Bone marrow (tissue), 2 donors: ENCODE results near the gene RANBP1.
A peak's percentile ranks its signal among the peaks of the same experiment; 100 is the strongest.

Experiments
- DNase-seq, 2 donors: peaks; one replicate each; lab custom pipeline; 2025; lab: John Stamatoyannopoulos, UW

The RANBP1 gene

DNA sequence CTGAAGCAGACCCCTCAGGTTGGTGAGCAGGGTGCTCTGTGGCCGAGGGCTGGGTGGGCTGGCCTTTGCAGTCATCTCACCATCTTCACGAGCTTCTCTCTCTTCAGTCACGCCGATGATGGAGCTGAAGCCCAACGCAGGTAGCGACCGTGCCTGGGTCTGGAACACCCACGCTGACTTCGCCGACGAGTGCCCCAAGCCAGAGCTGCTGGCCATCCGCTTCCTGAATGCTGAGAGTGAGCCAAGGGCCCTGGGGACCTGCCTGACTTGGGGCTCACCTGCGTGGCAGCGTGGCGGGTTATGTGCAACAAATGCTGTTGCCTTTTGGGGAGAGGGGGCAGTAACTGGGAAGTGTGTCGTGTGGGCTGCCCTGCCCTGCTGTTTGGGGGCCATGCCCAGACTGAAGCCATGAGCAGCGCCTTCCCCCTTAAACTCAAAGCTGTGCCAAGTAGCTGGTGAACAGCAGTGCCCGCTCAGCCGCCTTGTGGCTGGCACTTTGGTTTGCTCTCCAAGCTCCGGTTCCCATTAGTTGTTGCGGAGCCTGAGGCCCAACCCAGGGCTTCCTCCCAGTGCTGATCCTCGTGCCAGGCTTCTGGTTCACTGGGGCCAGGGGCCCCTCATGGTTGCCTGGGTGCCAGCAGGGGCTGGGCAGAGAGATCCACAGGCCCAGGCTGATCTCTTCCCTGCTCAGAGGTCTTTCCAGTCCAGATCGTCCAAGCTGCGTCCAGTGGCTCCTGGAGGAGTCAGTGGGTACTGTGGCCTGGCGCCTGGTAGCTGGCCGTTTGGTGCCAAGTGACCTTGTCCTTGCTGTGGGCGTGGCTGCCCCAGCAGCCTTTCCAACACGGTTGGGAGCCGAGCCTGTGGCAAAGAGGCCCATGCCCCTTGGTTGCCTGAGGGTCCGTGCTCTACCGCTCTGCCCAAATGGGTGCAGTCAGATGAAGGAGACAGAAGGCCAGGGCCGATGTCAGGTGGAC lies 9.6 kb downstream of the RANBP1 start:
- DNase-seq: no peak

DNA sequence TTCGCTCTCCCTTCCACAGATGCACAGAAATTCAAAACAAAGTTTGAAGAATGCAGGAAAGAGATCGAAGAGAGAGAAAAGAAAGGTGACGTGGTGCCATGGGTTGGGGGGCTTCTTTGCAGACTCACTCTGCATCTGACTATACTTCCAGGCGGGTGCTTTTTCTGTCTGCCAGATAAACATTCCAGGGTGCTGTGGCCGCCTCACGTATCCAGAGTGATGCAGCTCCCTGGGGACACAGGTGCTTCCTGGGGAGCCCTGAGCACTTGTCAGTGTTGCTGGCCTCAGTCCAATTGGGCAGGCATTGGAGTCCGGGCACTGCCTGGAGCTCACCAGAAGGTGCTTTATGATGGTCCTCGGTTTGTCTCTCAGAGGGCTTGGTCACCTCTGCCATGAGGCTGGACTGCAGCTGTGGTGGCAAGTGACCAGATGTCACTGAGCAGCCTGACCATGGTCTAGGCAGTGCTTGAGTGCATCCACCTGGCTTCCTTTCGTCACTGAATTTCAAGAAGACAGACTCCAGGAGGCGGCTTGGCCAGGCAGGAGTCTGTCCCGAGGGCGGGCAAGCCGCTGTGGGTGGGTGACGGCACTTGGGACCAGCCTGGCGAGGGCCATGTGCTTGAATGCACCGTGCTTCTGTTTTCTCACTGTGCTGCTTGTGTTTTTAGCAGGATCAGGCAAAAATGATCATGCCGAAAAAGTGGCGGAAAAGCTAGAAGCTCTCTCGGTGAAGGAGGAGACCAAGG lies 10.6 kb downstream of the RANBP1 start:
- DNase-seq: no peak

GRCh38 chr22:20127318-20127868 lies 11.5 kb downstream of the RANBP1 start:
- DNase-seq: no peak

GRCh38 chr22:20127869-20128618 lies 12.1 kb downstream of the RANBP1 start:
- DNase-seq: no peak

GRCh38 chr22:20128619-20128901 lies 12.7 kb downstream of the RANBP1 start:
- DNase-seq: no peak

DNA sequence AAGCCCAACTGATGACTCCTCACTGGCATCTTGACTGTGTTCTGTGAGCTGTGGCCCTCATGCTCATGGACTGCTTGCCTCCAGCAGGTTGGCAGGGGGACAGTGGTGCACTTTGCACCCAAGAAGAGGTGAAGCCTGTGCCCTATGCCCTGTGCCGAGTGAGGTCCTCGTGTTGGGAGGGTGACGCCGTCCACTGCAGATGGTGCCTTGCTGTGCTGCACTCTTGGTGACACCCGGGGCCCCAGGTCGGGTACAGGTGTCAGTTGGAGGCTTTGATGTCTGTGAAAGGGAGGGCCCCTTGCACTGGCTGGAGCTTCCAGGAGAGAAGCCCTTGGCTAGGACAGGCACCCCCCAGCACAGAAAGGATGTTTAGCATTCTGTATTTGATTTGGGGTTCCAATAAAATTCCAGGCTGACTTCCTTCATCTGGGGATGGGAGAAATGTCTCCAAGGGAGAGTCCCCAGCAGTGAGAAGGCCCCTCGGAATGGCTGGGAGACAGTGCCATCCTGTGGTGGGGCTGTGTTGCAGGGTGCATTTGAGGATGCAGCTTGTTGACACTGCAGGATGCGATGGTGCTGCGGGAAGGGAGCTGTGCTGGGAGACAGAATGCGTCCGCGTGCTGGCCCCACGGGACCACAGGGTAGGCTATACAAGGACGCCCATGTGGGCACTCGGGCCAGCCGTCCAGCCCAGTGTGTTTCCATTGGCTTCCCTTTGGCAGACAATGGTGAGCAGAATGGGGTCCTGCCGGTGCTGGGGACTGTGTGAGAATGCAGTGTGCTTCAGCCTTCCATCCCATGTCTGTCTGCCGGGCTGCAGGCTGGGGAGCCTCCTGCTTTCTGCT lies 13.2 kb downstream of the RANBP1 start:
- no peak for DNase-seq

DNA sequence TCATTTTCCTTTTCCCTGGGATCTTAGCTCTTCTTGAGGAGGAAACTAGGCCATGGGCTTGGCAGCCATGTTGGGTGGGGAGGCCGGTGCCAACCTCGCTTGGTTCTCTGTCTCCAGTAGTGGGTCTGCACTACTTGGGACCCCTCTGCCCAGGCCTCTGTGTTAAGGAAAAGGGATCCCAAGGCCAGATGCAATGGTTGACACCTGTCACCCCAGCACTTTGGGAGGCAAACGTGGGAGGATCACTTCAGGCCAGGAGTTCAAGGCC lies 13.8 kb downstream of the RANBP1 start:
- no peak for DNase-seq

DNA sequence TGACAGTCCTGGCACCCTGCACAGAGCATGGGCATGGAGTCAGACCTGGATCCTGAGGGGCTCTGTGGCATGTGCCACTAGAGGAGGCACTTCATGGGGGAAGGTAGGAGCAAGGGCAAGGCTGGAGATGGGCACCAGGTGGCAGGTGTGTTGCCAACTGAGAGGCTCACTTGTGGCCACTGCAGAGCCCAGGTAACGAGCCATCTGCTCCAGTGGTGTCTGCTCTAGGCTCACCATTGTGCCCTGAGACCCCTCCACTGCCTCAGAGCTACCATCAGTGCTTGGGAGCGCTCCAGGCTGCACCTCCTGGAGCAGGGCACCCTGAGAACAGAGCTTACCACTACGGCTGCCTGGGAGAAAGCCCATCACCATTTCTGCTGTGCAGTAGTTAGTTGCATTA lies 14.4 kb downstream of the RANBP1 start:
- no peak for DNase-seq

DNA sequence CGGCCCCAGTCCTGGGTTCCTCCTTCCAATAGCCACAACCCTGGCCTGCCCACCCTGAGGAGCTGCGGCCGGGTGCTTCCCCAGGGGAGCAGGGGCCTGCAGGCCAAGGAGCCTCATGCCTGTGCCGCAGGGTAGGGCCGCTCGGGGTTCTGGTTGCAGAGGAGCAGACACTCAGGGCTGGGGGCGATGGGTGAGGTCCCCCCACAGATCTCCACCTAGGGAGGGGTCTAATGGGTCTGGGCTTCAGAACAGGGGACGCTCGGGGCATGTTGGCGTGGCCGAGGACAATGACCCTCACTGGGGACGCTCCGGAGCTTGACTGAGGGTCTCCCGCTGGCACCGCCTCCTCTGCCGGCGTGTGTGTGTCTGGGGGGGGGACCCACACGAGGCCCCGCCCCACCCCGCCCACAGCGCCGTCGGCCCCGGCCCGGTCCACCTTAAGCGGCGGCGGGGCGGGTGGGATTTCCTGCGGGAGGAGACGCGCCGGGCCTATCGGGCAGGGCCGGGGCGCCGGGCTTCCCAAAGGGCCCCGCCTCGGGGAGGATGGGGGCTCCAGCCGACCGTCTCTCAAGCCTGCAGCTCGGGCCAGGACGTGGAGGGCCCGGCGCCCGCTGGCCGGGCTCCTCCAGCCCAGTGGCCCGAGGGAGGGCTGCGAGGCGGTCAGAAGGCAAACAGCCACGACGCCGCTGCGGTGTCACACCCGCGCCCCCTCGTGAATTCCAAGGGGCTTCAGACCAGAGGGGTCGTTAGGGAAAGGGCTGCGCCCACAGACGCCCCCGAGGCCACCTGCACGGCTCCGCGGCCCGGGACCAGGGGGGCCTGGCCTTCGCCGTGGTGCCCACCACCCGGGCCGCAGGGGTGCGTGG lies 15.1 kb downstream of the RANBP1 start:
- DNase-seq: peak in 1 of 2 donors; percentile 23

DNA sequence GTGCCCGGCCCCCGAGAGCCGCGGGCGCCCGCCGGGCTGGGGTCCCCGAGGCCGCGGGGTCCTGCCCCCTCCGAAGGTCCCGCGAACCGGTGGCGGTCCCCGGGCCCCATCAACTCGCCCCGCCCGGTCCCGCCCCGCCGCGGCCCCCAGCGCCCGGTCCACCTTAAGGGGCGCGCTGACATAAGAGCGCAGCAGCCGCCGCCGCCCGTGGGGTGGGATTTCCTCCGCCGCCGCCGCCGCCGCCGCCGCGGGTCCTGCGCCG lies 15.6 kb downstream of the RANBP1 start, which contains the start of gene ZDHHC8:
TSS of gene ZDHHC8 (plus strand) at position 208 of the 262 bp plus-strand sequence. CDS start 144 bp downstream, outside the sequence.
- no peak for DNase-seq

DNA sequence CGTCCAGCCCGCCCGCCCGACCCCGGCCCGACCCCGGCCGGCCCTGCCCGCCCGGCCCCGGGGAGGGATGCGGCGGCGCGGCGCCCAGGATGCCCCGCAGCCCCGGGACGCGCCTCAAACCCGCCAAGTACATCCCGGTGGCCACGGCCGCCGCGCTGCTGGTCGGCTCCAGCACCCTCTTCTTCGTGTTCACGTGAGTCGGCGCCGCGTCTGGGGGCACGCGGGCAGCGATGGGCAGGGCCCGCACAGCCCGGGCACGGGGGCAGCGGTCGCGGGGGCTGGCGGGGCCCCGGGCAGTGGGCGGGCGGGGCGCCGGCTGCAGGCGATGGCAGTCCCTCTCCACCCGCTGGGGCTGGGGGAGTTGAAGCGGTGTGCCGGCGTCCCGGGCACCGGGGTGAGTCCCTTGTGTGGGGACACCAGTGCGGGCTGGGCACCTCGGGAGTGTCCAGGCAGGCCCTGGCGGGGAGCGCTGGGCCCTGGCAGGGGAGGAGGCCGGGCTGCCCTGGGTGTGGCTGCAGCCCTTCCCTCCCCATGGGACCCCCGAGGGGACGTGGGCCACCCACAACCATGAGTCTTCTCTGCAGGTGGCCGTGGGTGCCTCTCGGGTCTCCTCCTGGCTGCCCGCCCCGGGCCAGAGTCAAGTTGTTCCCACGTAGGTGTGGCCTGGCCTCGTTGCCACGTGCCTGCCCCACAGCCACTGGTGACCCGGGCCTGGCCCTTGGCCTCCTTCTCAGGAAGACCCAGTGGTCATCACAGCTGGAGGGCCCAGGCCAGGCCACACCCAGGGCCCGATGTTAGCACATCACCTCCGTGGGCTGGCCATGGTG lies 16.2 kb downstream of the RANBP1 start:
- DNase-seq: peak in 1 of 2 donors; percentile 12

GRCh38 chr22:20132686-20133246 lies 16.9 kb downstream of the RANBP1 start:
- DNase-seq: no peak

- DNase-seq: no peak
Measured at GRCh38 chr22:20133930-20134549, 18.1 kb downstream of the RANBP1 start.

GRCh38 chr22:20135265-20135664 lies 19.4 kb downstream of the RANBP1 start:
- DNase-seq: no peak

GRCh38 chr22:20135806-20136602 lies 20.1 kb downstream of the RANBP1 start:
- no peak for DNase-seq

DNA sequence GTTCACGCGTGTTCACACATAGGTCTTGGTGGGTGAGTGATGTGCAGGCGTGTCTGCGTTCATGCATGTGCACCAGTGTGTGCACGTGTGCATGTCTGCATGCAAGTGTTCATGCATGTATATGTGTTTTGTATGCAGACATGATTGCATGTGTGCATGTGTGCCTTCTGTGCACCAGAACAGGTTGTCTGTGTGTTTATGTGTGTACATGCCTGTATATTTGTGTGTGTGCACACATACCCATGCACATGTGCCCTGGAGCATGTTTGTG lies 20.6 kb downstream of the RANBP1 start:
- DNase-seq: no peak

DNA sequence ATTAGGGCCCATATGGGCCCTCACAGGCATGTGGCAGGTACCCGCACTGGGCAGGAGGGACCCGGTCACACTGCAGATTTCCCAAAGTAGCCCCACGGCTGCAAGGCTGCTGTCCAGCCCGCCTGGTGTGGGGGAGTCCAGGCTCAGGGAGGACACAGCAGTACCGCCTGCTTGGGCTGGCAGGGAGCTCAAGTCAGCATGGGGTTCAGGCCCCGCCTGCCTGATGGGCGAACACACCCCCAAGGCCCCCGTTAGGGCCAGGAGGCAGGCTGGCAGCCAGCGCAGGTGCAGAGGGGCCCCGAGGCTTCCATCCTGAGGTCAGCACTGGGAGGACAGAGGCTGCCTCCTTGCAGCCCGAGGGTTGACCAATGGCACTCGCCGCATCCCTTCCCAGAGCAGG lies 21.2 kb downstream of the RANBP1 start:
- DNase-seq: no peak

GRCh38 chr22:20137671-20138416 lies 21.9 kb downstream of the RANBP1 start:
- no peak for DNase-seq
